ENCODE measurements around the gene TMEM178B.

TMEM178B gene

DNA sequence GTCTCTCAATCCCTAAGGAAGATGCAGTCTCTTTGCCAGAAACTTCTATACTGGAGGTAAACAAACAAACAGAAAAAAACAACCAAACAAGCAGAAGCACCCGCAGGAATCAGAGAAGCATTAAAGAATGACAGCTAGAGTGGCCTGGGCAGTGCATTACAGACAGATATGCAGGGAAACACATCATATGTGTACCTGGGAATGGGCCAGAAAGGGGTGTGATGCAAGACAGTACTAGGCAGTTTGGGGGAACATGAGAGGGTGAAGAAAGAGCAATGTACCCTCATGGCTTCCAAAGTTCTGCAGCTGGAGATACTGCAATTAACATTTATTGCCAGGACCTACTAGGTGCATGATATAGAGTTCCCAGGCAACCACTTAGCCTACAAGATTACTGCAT is 177.3 kb downstream of the TMEM178B start:
- no peak for TF ChIP-seq CTCF (conservative IDR thresholded peaks at IDR 0.05; ENCODE audit: low read depth)
- ChIA-PET POLR2A (ENCODE audit: low non-redundant PET) (no interaction called here), CTCF (interaction anchor here (0.9 kb wide), 1 partner anchor 282 kb away, joined by 7 read pairs; no protein-coding TSS in a partner anchor)
- H3K27ac ChIP-seq = no peak overlapping the region
- no peak for DNase-seq (ENCODE audit: low spot score)

DNA sequence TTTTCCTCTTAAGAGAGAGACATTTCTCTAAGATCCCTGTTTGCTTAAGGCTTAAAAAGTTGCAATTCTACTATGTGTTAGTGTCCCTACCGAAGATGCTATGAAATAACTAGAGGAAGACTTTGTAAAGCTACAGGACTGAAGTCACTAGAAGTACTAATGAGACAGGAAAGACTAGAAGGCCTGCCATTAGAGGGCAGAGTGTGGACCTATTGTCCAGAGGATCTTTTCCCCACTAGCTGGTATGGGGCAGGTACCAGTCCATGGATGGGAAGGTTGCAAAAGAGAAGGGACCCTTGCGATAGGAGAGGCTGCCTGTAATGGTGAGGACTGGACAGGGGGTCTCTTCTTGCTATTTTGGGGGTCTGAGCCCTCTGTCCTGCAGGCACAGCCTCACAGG is 178.1 kb downstream of the TMEM178B start:
- DNase-seq (ENCODE audit: low spot score) = no peak
- TF ChIP-seq CTCF (conservative IDR thresholded peaks at IDR 0.05; ENCODE audit: low read depth) = no peak
- no peak overlapping the region for H3K27ac ChIP-seq
- POLR2A ChIA-PET (ENCODE audit: low non-redundant PET) = no interaction called here
- CTCF ChIA-PET = interaction anchor here (0.9 kb wide), 1 partner anchor 281 kb away, joined by 7 read pairs; no protein-coding TSS in a partner anchor

DNA sequence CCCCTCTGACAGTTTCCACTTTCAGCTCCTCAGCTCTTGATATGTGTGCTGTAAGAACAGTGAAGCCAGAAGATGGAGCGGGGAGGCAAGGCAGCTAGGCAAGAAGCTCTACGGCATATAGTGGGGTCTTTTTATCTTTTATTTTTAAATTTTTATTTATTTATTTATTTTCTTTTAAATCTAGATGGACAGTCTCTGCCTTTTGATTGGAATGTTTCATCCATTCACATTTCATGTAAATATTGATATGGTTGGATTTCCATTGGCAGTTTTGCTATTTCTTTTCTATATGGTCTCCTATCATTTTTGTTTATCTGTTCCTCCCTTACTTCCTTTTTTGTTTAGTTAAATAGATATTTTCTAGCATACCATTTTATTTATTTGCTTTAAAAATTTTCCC is 183.7 kb downstream of the TMEM178B start:
- POLR2A ChIA-PET (ENCODE audit: low non-redundant PET) = no interaction called here
- CTCF ChIA-PET = no interaction called here
- TF ChIP-seq CTCF (conservative IDR thresholded peaks at IDR 0.05; ENCODE audit: low read depth) = no peak

GRCh38 chr7:141258559-141258958 is 184.7 kb downstream of the TMEM178B start:
- no peak for DNase-seq (ENCODE audit: low spot score)
- ChIA-PET POLR2A (ENCODE audit: low non-redundant PET) (no interaction called here), CTCF (no interaction called here)
- TF ChIP-seq CTCF (conservative IDR thresholded peaks at IDR 0.05; ENCODE audit: low read depth) = no peak
- no peak overlapping the region for H3K27ac ChIP-seq

More for the DNA sequence above, 183.7 kb downstream of the TMEM178B start:
- H3K27ac ChIP-seq = no peak overlapping the region
- no peak for DNase-seq (ENCODE audit: low spot score)

- no peak overlapping the region for H3K27ac ChIP-seq
- DNase-seq (ENCODE audit: low spot score) = no peak
- TF ChIP-seq CTCF (conservative IDR thresholded peaks at IDR 0.05; ENCODE audit: low read depth) = no peak; the same call in 1 of the 2 replicates
- ChIA-PET CTCF (interaction anchor here (0.6 to 0.7 kb wide), 3 partner anchors 163 to 569 kb away, joined by 3 to 4 read pairs (median 3); no protein-coding TSS in a partner anchor), POLR2A (ENCODE audit: low non-redundant PET) (no interaction called here)
Measured at GRCh38 chr7:141262101-141263090, 188.5 kb downstream of the TMEM178B start.

DNA sequence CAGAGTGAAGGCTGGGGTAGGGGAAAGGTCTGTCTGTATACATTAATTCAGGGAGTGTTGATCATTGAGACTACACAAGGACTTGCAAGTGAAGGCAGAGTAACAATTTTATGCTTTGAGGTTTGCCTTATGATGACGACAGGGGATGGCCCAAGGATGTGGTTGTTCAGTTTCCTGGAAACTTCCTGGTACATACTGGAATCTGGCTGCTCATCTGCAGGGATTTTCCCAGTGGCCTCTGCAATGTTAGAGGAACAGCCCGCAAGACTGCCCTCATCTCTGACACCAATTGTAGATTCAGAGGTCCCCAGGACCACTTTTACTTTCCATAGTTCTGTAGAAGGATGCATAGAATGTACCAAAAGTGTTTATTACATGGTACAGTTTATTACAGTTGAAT is 189.6 kb downstream of the TMEM178B start:
- DNase-seq (ENCODE audit: low spot score) = no peak
- ChIA-PET CTCF (no interaction called here), POLR2A (ENCODE audit: low non-redundant PET) (no interaction called here)
- H3K27ac ChIP-seq = no peak overlapping the region
- no peak for TF ChIP-seq CTCF (conservative IDR thresholded peaks at IDR 0.05; ENCODE audit: low read depth)
